GM12801 (cell line): ENCODE data around the gene PTER.

Experiments used
- CTCF ChIP-seq: IDR thresholded peaks from one replicate; pipeline ENCODE4 v1.5.1; 2011; ENCODE audit warnings: control low read depth; ENCODE audit not compliant: insufficient read length; ENCODE audit errors: extremely low read depth

PTER gene

GRCh38 chr10:16442914-16443313, 6.1 kb downstream of the PTER start:
- TF ChIP-seq CTCF: no peak

GRCh38 chr10:16445770-16446469, 9.1 kb downstream of the PTER start:
- TF ChIP-seq CTCF: no peak

- TF ChIP-seq CTCF: no peak
Measured at GRCh38 chr10:16449454-16449853, 12.6 kb downstream of the PTER start.

DNA sequence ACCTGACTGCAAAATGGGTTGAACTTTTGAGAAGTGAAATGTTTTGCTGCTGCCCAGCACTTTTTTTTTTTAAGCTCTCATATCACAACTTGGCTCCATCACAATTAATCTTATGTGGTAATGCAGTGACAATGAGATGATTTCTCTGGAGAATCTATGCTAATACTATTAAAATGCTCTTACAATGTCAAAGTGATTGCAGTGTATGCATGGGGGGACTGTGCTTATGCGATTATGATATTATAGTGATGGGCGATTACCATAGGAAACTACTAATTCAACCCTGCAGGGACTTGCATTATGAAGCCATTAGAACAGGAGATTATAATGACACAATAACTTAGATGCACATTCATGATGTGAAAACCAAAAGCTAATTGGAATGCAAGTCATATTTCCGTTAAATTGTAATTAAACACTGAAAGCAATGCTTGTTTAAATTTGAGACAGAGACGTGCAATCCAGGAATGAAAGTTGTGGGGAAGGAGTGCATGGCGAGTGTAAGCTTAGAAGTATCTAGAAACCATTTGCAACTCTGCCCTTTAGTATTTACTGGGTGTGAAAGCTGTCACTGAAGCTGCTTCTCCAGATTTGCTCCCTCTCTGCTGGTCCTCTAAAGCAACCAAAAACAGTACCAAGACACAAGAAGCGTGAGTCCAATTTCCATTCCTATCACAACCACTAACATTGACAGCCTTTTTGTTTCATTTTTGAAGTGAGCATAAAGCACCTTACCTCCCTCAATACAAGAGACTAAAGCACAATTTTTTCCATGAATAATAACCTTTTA, 21.6 kb downstream of the PTER start:
- TF ChIP-seq CTCF: no peak

- no peak for TF ChIP-seq CTCF
Measured at GRCh38 chr10:16459423-16459939, 22.7 kb downstream of the PTER start.

GRCh38 chr10:16466001-16466400, 29.2 kb downstream of the PTER start:
- TF ChIP-seq CTCF: no peak

DNA sequence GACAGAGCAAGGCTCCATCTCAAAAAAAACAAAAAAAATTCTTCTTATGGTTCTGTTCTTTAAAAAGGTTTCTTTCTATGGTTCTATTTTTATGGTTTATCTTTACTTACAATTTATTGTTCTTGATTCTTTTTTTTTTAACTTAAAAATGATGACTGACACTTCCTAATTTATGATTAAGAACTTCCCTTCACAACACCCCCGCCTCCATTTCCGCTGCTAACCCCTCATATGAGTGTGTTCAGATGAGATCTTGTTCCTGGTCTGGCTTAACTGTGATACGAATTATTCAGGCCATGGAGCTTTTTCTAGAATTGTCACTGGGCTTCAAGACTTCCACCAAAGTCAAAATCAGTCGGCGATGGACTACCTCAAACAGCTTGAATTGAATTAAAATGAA, 33.9 kb downstream of the PTER start:
- TF ChIP-seq CTCF: no peak
